ENCODE results near the gene ARL8A.

- no peak for TF ChIP-seq CTCF (IDR thresholded peaks at IDR 0.05; ENCODE audit: poor library complexity)
- no peak for TF ChIP-seq EZH2phosphoT487 (IDR thresholded peaks at IDR 0.05; ENCODE audit: low read depth, severe bottlenecking, unreplicated experiment)
Measured at GRCh38 chr1:202168861-202169260, 24.3 kb upstream of the ARL8A start.

All from hepatocyte (in vitro differentiated cells).